ENCODE results near the gene PANX3. TPM values are rescaled to one million over a fixed set of nuclear protein-coding genes. Genes with fewer than 3 reads are reported as not detected.

The PANX3 gene
- total RNA-seq, 1 donor from 2014 or later, result not detected

- no peak for DNase-seq
- Mint-ChIP-seq H3K4me3 (ENCODE audit: unreplicated experiment) (no peak overlapping the region), H3K27me3 (ENCODE audit: unreplicated experiment) (no peaks in the 10 kb centered on the region), H3K27ac (ENCODE audit: unreplicated experiment) (no peak overlapping the region), H3K4me1 (ENCODE audit: low read depth, unreplicated experiment) (no peaks in the 10 kb centered on the region), H3K9me3 (ENCODE audit: unreplicated experiment) (no peaks in the 10 kb centered on the region), H3K36me3 (ENCODE audit: unreplicated experiment) (no peaks in the 10 kb centered on the region)
- TF ChIP-seq, protein P1, sequence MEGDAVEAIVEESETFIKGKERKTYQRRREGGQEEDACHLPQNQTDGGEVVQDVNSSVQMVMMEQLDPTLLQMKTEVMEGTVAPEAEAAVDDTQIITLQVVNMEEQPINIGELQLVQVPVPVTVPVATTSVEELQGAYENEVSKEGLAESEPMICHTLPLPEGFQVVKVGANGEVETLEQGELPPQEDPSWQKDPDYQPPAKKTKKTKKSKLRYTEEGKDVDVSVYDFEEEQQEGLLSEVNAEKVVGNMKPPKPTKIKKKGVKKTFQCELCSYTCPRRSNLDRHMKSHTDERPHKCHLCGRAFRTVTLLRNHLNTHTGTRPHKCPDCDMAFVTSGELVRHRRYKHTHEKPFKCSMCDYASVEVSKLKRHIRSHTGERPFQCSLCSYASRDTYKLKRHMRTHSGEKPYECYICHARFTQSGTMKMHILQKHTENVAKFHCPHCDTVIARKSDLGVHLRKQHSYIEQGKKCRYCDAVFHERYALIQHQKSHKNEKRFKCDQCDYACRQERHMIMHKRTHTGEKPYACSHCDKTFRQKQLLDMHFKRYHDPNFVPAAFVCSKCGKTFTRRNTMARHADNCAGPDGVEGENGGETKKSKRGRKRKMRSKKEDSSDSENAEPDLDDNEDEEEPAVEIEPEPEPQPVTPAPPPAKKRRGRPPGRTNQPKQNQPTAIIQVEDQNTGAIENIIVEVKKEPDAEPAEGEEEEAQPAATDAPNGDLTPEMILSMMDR (IDR thresholded peaks at IDR 0.05; ENCODE audit: partially characterized antibody, unreplicated experiment), result no peak
These were observed 18.7 kb downstream of the PANX3 start for GRCh38 chr11:124629961-124630360.

- Mint-ChIP-seq H3K4me3 (ENCODE audit: unreplicated experiment) (no peak overlapping the region), H3K9me3 (ENCODE audit: unreplicated experiment) (no peaks in the 10 kb centered on the region), H3K36me3 (ENCODE audit: unreplicated experiment) (no peaks in the 10 kb centered on the region), H3K27ac (ENCODE audit: unreplicated experiment) (no peak overlapping the region), H3K27me3 (ENCODE audit: unreplicated experiment) (no peaks in the 10 kb centered on the region), H3K4me1 (ENCODE audit: low read depth, unreplicated experiment) (no peaks in the 10 kb centered on the region)
- TF ChIP-seq, protein P1 (IDR thresholded peaks at IDR 0.05; ENCODE audit: partially characterized antibody, unreplicated experiment), result peak; percentile 27
- DNase-seq, result no peak
These were observed 22.1 kb downstream of the PANX3 start for GRCh38 chr11:124633355-124633754.

- no peaks in the 10 kb centered on the region for H3K4me1 Mint-ChIP-seq (ENCODE audit: low read depth, unreplicated experiment)
- no peak overlapping the region for H3K27ac Mint-ChIP-seq (ENCODE audit: unreplicated experiment)
- H3K9me3 Mint-ChIP-seq (ENCODE audit: unreplicated experiment), result no peaks in the 10 kb centered on the region
- no peaks in the 10 kb centered on the region for H3K27me3 Mint-ChIP-seq (ENCODE audit: unreplicated experiment)
- DNase-seq, result no peak
- no peaks in the 10 kb centered on the region for H3K36me3 Mint-ChIP-seq (ENCODE audit: unreplicated experiment)
- no peak overlapping the region for H3K4me3 Mint-ChIP-seq (ENCODE audit: unreplicated experiment)
- TF ChIP-seq, protein P1 (IDR thresholded peaks at IDR 0.05; ENCODE audit: partially characterized antibody, unreplicated experiment), result no peak
These were observed 24.7 kb downstream of the PANX3 start for GRCh38 chr11:124635932-124636331.

- H3K9me3 Mint-ChIP-seq (ENCODE audit: unreplicated experiment), result no peaks in the 10 kb centered on the region
- no peaks in the 10 kb centered on the region for H3K27me3 Mint-ChIP-seq (ENCODE audit: unreplicated experiment)
- no peak overlapping the region for H3K4me3 Mint-ChIP-seq (ENCODE audit: unreplicated experiment)
- H3K36me3 Mint-ChIP-seq (ENCODE audit: unreplicated experiment), result no peaks in the 10 kb centered on the region
- TF ChIP-seq, protein P1 (IDR thresholded peaks at IDR 0.05; ENCODE audit: partially characterized antibody, unreplicated experiment), result no peak
- no peaks in the 10 kb centered on the region for H3K4me1 Mint-ChIP-seq (ENCODE audit: low read depth, unreplicated experiment)
- H3K27ac Mint-ChIP-seq (ENCODE audit: unreplicated experiment), result no peak overlapping the region
- DNase-seq, result no peak
These were observed 27.3 kb downstream of the PANX3 start for GRCh38 chr11:124638500-124638899.

DNA sequence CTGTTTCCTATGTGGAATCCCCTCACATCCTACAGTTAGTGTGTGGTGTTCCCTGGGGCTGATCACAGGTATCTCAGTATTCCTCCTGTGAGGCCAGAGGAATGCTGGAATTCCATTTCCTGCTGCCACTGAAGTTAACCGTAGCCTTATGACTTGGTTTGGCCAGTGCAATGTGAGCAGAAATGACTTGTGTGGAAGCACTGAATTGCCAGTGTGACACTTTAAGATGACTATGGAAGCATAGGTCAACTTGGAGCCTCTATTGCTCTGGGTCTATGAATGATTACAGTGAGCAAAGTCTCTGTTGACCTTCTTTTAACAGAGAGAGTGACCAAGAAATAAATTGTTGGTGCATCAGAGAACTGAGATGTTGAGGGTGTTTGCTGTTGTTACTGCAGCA is 28.0 kb downstream of the PANX3 start:
- no peaks in the 10 kb centered on the region for H3K9me3 Mint-ChIP-seq (ENCODE audit: unreplicated experiment)
- no peaks in the 10 kb centered on the region for H3K36me3 Mint-ChIP-seq (ENCODE audit: unreplicated experiment)
- H3K27me3 Mint-ChIP-seq (ENCODE audit: unreplicated experiment), result no peaks in the 10 kb centered on the region
- TF ChIP-seq, protein P1 (IDR thresholded peaks at IDR 0.05; ENCODE audit: partially characterized antibody, unreplicated experiment), result no peak
- H3K4me3 Mint-ChIP-seq (ENCODE audit: unreplicated experiment), result no peak overlapping the region
- no peak for DNase-seq
- H3K4me1 Mint-ChIP-seq (ENCODE audit: low read depth, unreplicated experiment), result no peaks in the 10 kb centered on the region
- no peak overlapping the region for H3K27ac Mint-ChIP-seq (ENCODE audit: unreplicated experiment)
